Keratinocyte (primary cell): ENCODE measurements around the gene EPB41L2. TPM values are rescaled to one million over a fixed set of nuclear protein-coding genes. Genes with fewer than 3 reads are reported as not detected.

Experiments
- DNase-seq: peaks from one replicate; pipeline ENCODE4 v3.0.0-alpha.2; 2011; ENCODE audit warnings: low read depth, missing footprints, low spot score
- FAIRE-seq: peaks from 2 replicates; lab custom pipeline; 2011; peaks lifted over from hg19 to GRCh38; lab: Jason Lieb, UNC
- H2AFZ ChIP-seq: 2 replicates; pipeline ENCODE4 v1.6.0; 2012; ENCODE audit warnings: low read length, control low read depth, inconsistent platforms; ENCODE audit not compliant: control insufficient read depth
- H3K27ac ChIP-seq: 2 replicates; pipeline ENCODE4 v1.5.1; 2011; ENCODE audit warnings: low read length; ENCODE audit not compliant: control insufficient read depth, insufficient read depth
- H3K27me3 ChIP-seq: 3 replicates; pipeline ENCODE4 v1.6.0; 2011; ENCODE audit warnings: low read length; ENCODE audit not compliant: control insufficient read depth, insufficient read depth; ENCODE audit errors: extremely low read depth
- H3K36me3 ChIP-seq, 2 experiments: 2 replicates in 1 of 2; 3 replicates in 1 of 2; pipeline ENCODE4 v1.5.1; 2011; ENCODE audit warnings: low read length in 2 of 2, mild to moderate bottlenecking in 1 of 2; ENCODE audit not compliant: control insufficient read depth in 2 of 2, insufficient read depth in 2 of 2; ENCODE audit errors: extremely low read depth in 1 of 2
- H3K4me1 ChIP-seq: 3 replicates; pipeline ENCODE4 v1.5.1; 2011; ENCODE audit warnings: low read length; ENCODE audit not compliant: control insufficient read depth, insufficient read depth; ENCODE audit errors: extremely low read depth
- H3K4me2 ChIP-seq: 3 replicates; pipeline ENCODE4 v1.6.0; 2011; ENCODE audit warnings: low read depth, low read length; ENCODE audit not compliant: control insufficient read depth, insufficient read depth; ENCODE audit errors: extremely low read depth
- H3K4me3 ChIP-seq, 3 experiments: fragments of 200-600 bp in 1 of 3; sonication (generic) in 1 of 3; 2 replicates in 2 of 3; 3 replicates in 1 of 3; pipeline ENCODE4 v1.5.1; 2011 to 2016; ENCODE audit warnings: low read length in 3 of 3, mild to moderate bottlenecking in 3 of 3, control low read depth in 2 of 3, inconsistent platforms in 1 of 3, low read depth in 1 of 3, mixed read lengths in 1 of 3, mixed run types in 1 of 3, moderate library complexity in 1 of 3; ENCODE audit not compliant: control insufficient read depth in 2 of 3, insufficient read depth in 2 of 3; ENCODE audit errors: extremely low read depth in 1 of 3
- H3K79me2 ChIP-seq: 2 replicates; pipeline ENCODE4 v1.6.0; 2012; ENCODE audit warnings: low read length; ENCODE audit not compliant: control insufficient read depth, insufficient read depth
- H3K9ac ChIP-seq: 3 replicates; pipeline ENCODE4 v1.6.0; 2011; ENCODE audit warnings: low read length; ENCODE audit not compliant: control insufficient read depth, insufficient read depth; ENCODE audit errors: extremely low read depth
- H3K9me1 ChIP-seq: 3 replicates; pipeline ENCODE4 v1.6.0; 2011; ENCODE audit warnings: low read length; ENCODE audit not compliant: control insufficient read depth, insufficient read depth; ENCODE audit errors: extremely low read depth
- H3K9me3 ChIP-seq: 2 replicates; pipeline ENCODE4 v1.5.1; 2012; ENCODE audit warnings: low read depth, low read length; ENCODE audit not compliant: control insufficient read depth
- H4K20me1 ChIP-seq: 3 replicates; pipeline ENCODE4 v1.6.0; 2011; ENCODE audit warnings: low read length; ENCODE audit not compliant: control insufficient read depth, insufficient read depth; ENCODE audit errors: extremely low read depth
- CTCF ChIP-seq, 3 experiments: IDR thresholded peaks in 1 of 3; conservative IDR thresholded peaks in 1 of 3; optimal IDR thresholded peaks in 1 of 3; 2 replicates in 2 of 3; 3 replicates in 1 of 3; pipeline versions ENCODE3 to v1.5.1; 2011; ENCODE audit warnings: low read length in 3 of 3, mild to moderate bottlenecking in 3 of 3, moderate library complexity in 2 of 3, control low read depth in 1 of 3, inconsistent platforms in 1 of 3; ENCODE audit not compliant: insufficient read depth in 2 of 3; ENCODE audit errors: extremely low read depth in 1 of 3
- EZH2 ChIP-seq: IDR thresholded peaks from one replicate; pipeline ENCODE4 v1.6.1; 2012; ENCODE audit warnings: inconsistent platforms, mild to moderate bottlenecking, low read length, moderate library complexity
- dilution Hi-C: fragments of 300-500 bp; cut with MboI; formaldehyde crosslinking; loops from one replicate; pipeline ENCODE4 v1.7.0; 2020; ENCODE audit warnings: low sequenced_read_pairs; ENCODE audit not compliant: extremely low pct_ligation_motif_present
- polyA plus RNA-seq, 5 experiments: library from polyadenylated mRNA; depleted of rRNA in 3 of 5; stranded (reverse) in 3 of 5; stranded (forward) in 1 of 5; unstranded in 1 of 5; fragments of >200 nt; gene quantifications; 1 replicate in 1 of 5; 2 replicates in 3 of 5; 3 replicates in 1 of 5; pipeline versions ENCODE4 v1.2.1 to v1.2.3, GENCODE V29; 2011 to 2012; ENCODE audit warnings: missing spikeins in 2 of 5, low read depth in 1 of 5, low replicate concordance in 1 of 5

Gene EPB41L2
- polyA plus RNA-seq, 1 donor (not counting 4 experiments of a cell fraction or from before 2014, with no cell fraction given), result 22.0 TPM

DNA sequence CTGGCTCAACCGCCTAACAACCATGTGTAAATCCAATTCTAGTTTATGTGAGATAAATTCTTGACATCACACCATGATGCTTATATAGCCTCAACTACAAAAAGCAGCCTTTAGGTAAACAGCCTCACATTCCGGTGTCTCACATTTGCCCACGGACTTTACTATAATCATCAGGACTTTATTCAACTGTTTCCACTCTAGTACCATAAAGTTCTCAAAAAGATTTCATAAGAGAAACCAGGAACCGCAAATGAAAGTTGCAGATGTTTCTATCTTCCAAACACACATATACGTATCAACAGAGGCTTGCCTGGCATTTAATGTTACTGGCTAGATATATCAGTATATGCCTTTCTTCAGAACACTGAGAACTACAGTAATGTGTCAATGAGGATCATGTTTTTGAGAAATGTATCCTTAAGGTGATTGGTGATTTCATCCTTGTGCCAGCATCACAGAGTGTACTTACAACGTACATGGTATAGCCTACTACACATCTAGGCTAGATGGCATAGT is 80.0 kb downstream of the EPB41L2 start:
- Histone ChIP-seq H3K9me1 (no peaks in the 10 kb centered on the region), H3K9me3 (peaks cover 2% of the 10 kb centered on the region), H4K20me1 (no peaks in the 10 kb centered on the region), H3K4me1 (no peaks in the 10 kb centered on the region), H3K9ac (no peak overlapping the region), H3K36me3 (no peaks in the 10 kb centered on the region), H3K79me2 (peaks cover 2% of the 10 kb centered on the region), H3K4me2 (no peak overlapping the region), H3K27me3 (no peaks in the 10 kb centered on the region), H2AFZ (no peak overlapping the region), H3K27ac (no peak overlapping the region), H3K4me3 (no peak overlapping the region)
- TF ChIP-seq CTCF (optimal IDR thresholded peaks at IDR 0.05 in 1 of 3, IDR thresholded peaks at IDR 0.05 in 1 of 3, conservative IDR thresholded peaks at IDR 0.05 in 1 of 3; ENCODE audit: extremely low read depth in 1 of 3, insufficient read depth in 2 of 3, low read length in 3 of 3) (no peak), EZH2 (no peak)
- dilution Hi-C loops, result no loop called here
- DNase-seq, result no peak
- FAIRE-seq, result no peak

- FAIRE-seq (no peak), DNase-seq (no peak)
- H3K79me2 ChIP-seq, result peaks cover 2% of the 10 kb centered on the region
- no peaks in the 10 kb centered on the region for H3K4me1 ChIP-seq
- H3K9ac ChIP-seq, result no peak overlapping the region
- H3K9me3 ChIP-seq, result peaks cover 2% of the 10 kb centered on the region
- H2AFZ ChIP-seq, result no peak overlapping the region
- no peak overlapping the region for H3K4me3 ChIP-seq
- no peaks in the 10 kb centered on the region for H3K9me1 ChIP-seq
- no peak overlapping the region for H3K27ac ChIP-seq
- no peaks in the 10 kb centered on the region for H3K27me3 ChIP-seq
- H3K36me3 ChIP-seq, result no peaks in the 10 kb centered on the region
- no peak for TF ChIP-seq CTCF (optimal IDR thresholded peaks at IDR 0.05 in 1 of 3, IDR thresholded peaks at IDR 0.05 in 1 of 3, conservative IDR thresholded peaks at IDR 0.05 in 1 of 3; ENCODE audit: extremely low read depth in 1 of 3, insufficient read depth in 2 of 3, low read length in 3 of 3)
- TF ChIP-seq EZH2, result no peak
- H3K4me2 ChIP-seq, result no peak overlapping the region
- no peaks in the 10 kb centered on the region for H4K20me1 ChIP-seq
- dilution Hi-C loops, result no loop called here
Measured at GRCh38 chr6:130982135-130982534, 80.9 kb downstream of the EPB41L2 start.
